ENCODE measurements around the gene MGST2. TPM values are rescaled to one million over a fixed set of nuclear protein-coding genes. Genes with fewer than 3 reads are reported as not detected.

Gene MGST2
- 28.8 and 42.5 TPM in 2 replicates for total RNA-seq

GRCh38 chr4:139665690-139666529, at the start of gene MGST2:
TSS of gene MGST2 (plus strand) at chr4:139665819. CDS start at chr4:139666020, 201 bp downstream.

Other genes starting within 250 kb of the MGST2 start
- gene RAB33B, start 211.7 kb upstream of the MGST2 start, total RNA-seq, result 4.2 and 8.9 TPM in 2 replicates
- gene SETD7, start 109.6 kb upstream of the MGST2 start, total RNA-seq, result 19.6 and 22.1 TPM in 2 replicates